Measurements from ENCODE around the gene PRR33.

PRR33 gene

DNA sequence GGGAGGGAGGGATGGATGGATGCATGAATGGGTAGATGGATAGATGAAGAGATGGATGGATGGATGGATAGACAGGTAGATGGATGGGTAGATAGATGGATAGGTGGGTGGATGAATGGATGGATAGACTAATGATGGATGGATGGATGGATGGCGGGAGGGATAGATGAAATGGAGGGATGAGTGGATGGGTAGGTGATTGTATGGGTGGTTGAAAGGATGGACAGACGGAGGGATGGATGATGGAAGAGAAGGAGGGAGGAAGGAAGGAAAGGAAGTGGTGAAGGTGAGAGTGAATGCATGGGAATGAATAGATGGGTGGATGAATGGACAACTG is 24.1 kb upstream of the PRR33 start:
- TF ChIP-seq, protein P1, sequence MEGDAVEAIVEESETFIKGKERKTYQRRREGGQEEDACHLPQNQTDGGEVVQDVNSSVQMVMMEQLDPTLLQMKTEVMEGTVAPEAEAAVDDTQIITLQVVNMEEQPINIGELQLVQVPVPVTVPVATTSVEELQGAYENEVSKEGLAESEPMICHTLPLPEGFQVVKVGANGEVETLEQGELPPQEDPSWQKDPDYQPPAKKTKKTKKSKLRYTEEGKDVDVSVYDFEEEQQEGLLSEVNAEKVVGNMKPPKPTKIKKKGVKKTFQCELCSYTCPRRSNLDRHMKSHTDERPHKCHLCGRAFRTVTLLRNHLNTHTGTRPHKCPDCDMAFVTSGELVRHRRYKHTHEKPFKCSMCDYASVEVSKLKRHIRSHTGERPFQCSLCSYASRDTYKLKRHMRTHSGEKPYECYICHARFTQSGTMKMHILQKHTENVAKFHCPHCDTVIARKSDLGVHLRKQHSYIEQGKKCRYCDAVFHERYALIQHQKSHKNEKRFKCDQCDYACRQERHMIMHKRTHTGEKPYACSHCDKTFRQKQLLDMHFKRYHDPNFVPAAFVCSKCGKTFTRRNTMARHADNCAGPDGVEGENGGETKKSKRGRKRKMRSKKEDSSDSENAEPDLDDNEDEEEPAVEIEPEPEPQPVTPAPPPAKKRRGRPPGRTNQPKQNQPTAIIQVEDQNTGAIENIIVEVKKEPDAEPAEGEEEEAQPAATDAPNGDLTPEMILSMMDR (IDR thresholded peaks at IDR 0.05; ENCODE audit: poor library complexity, severe bottlenecking): no peak
- Histone ChIP-seq H3K4me3 (ENCODE audit: severe bottlenecking) (no peak overlapping the region), H3K27me3 (ENCODE audit: insufficient read depth, poor library complexity, severe bottlenecking) (no peaks in the 10 kb centered on the region), H3K27ac (ENCODE audit: poor library complexity, severe bottlenecking) (no peak overlapping the region), H3K9me3 (ENCODE audit: severe bottlenecking) (no peaks in the 10 kb centered on the region), H3K36me3 (ENCODE audit: low read depth) (no peaks in the 10 kb centered on the region), H3K4me1 (ENCODE audit: insufficient read depth, poor library complexity, severe bottlenecking) (no peaks in the 10 kb centered on the region)
- no peak for ATAC-seq (ENCODE audit: low read depth)
- no peak for DNase-seq (ENCODE audit: low spot score)

DNA sequence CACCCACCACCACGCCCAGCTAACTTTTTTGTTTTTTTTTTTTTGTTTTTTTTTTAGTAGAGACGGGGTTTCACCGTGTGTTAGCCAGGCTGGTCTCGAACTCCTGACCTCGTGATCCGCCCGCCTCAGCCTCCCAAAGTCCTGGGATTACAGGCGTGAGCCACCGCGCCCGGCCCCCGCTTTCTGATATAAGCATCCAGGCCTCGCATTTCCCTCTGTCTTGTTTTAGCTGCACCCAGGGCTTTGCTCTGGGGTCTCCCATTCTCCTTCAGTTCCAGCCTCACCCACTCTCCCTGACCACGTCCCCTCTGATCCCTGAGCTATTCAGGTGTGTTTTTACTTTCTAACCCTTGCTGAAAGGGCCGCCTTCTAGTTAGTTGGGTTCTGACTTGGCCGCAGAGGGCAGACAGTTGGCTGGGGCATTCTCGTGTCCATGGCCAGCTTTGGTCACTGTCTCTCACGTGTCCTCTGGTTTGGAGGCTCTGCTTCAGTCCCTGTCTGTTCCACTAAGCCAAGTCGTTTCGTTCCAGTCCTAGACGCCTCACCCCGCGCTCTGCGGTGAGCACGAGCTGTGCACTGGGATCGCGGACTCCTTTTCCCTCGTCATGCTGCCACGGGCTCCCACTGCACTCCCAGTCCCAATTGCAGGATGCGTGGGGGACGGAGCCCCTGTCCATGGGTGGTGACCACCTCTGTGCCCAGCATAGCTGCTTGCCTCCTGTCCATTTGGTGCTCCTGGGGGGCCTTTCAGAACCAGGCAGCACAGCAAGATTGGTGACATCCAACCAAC is 21.8 kb upstream of the PRR33 start:
- no peak overlapping the region for H3K27ac ChIP-seq (ENCODE audit: poor library complexity, severe bottlenecking)
- ATAC-seq (ENCODE audit: low read depth): no peak
- no peak overlapping the region for H3K4me3 ChIP-seq (ENCODE audit: severe bottlenecking)
- no peaks in the 10 kb centered on the region for H3K36me3 ChIP-seq (ENCODE audit: low read depth)
- no peaks in the 10 kb centered on the region for H3K27me3 ChIP-seq (ENCODE audit: insufficient read depth, poor library complexity, severe bottlenecking)
- H3K4me1 ChIP-seq (ENCODE audit: insufficient read depth, poor library complexity, severe bottlenecking): no peaks in the 10 kb centered on the region
- no peak for DNase-seq (ENCODE audit: low spot score)
- H3K9me3 ChIP-seq (ENCODE audit: severe bottlenecking): no peaks in the 10 kb centered on the region
- TF ChIP-seq, protein P1 (IDR thresholded peaks at IDR 0.05; ENCODE audit: poor library complexity, severe bottlenecking): no peak

DNA sequence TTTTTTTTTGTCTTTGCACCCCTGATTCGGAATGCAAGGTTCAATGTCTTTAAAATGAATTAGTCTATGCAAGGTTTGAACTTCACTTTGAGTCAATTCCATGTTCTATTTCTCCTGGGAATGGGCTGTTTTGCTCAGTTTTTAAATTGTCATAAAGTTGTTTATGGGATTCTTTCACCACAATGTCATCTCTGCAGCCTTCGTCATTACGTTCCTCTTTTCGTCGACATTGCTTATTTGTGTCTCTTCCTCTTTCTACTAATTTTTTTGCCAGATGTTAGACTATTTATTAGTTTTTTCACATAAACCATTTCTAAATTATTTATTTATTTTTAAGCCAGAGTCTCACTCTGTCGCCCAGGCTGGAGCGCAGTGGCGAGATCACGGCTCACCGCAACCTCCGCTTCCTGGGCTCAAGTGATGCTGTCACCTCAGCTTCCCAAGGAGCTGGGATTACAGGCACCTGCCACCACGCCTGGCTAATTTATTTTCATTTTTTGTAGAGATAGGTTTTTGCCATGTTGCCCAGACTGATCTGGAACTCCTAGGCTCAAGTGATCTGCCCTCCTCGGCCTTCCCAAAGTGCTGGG is 20.7 kb upstream of the PRR33 start:
- ATAC-seq (ENCODE audit: low read depth): no peak
- H3K9me3 ChIP-seq (ENCODE audit: severe bottlenecking): no peaks in the 10 kb centered on the region
- H3K36me3 ChIP-seq (ENCODE audit: low read depth): no peaks in the 10 kb centered on the region
- TF ChIP-seq, protein P1 (IDR thresholded peaks at IDR 0.05; ENCODE audit: poor library complexity, severe bottlenecking): no peak
- H3K27me3 ChIP-seq (ENCODE audit: insufficient read depth, poor library complexity, severe bottlenecking): no peaks in the 10 kb centered on the region
- no peak overlapping the region for H3K4me3 ChIP-seq (ENCODE audit: severe bottlenecking)
- no peak overlapping the region for H3K27ac ChIP-seq (ENCODE audit: poor library complexity, severe bottlenecking)
- DNase-seq (ENCODE audit: low spot score): no peak
- no peaks in the 10 kb centered on the region for H3K4me1 ChIP-seq (ENCODE audit: insufficient read depth, poor library complexity, severe bottlenecking)

DNA sequence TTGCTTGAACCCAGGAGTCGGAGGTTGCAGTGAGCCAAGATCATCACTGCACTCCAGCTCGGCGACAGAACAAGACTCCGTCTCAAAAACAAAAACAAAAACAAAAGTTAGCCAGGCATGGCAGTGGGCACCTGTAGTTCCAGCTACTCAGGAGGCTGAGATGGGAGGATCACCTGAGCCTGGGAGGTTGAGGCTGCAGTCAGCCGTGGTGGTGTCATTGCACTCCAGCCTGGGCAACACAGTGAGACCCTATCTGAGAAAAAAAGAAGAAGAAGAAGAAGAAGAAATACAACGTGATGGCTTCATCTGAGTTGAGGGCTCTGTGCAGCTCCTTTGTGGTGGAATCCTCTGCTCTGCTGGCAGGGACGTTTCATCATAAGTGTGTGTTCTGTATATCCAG is 17.8 kb upstream of the PRR33 start:
- H3K4me3 ChIP-seq (ENCODE audit: severe bottlenecking): no peak overlapping the region
- DNase-seq (ENCODE audit: low spot score): no peak
- ATAC-seq (ENCODE audit: low read depth): no peak
- H3K27me3 ChIP-seq (ENCODE audit: insufficient read depth, poor library complexity, severe bottlenecking): no peaks in the 10 kb centered on the region
- H3K27ac ChIP-seq (ENCODE audit: poor library complexity, severe bottlenecking): no peak overlapping the region
- no peaks in the 10 kb centered on the region for H3K4me1 ChIP-seq (ENCODE audit: insufficient read depth, poor library complexity, severe bottlenecking)
- H3K36me3 ChIP-seq (ENCODE audit: low read depth): no peaks in the 10 kb centered on the region
- no peaks in the 10 kb centered on the region for H3K9me3 ChIP-seq (ENCODE audit: severe bottlenecking)
- TF ChIP-seq, protein P1 (IDR thresholded peaks at IDR 0.05; ENCODE audit: poor library complexity, severe bottlenecking): no peak

DNA sequence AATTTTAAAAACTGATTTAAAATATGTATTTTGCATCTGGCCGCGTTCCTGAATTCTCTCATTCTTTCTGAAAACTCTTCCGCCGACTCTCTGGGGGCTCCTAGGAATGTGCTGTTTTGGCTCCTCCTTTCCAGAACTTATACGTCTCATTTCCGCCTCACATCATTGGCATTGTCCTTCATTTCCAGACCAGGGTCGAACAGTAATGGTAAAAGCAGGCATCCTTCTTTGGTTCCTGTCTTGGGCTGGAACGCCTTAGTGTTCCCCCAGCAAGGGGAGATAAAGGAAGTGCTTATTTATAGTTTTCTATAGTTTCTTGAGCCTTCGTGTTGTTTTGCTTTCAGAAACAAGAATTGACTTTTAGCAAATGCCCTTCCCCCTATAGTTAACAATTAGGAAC is 16.9 kb upstream of the PRR33 start:
- H3K27me3 ChIP-seq (ENCODE audit: insufficient read depth, poor library complexity, severe bottlenecking): no peaks in the 10 kb centered on the region
- H3K27ac ChIP-seq (ENCODE audit: poor library complexity, severe bottlenecking): no peak overlapping the region
- TF ChIP-seq, protein P1 (IDR thresholded peaks at IDR 0.05; ENCODE audit: poor library complexity, severe bottlenecking): no peak
- ATAC-seq (ENCODE audit: low read depth) (no peak), DNase-seq (ENCODE audit: low spot score) (no peak)
- no peaks in the 10 kb centered on the region for H3K4me1 ChIP-seq (ENCODE audit: insufficient read depth, poor library complexity, severe bottlenecking)
- H3K4me3 ChIP-seq (ENCODE audit: severe bottlenecking): no peak overlapping the region
- no peaks in the 10 kb centered on the region for H3K9me3 ChIP-seq (ENCODE audit: severe bottlenecking)
- no peaks in the 10 kb centered on the region for H3K36me3 ChIP-seq (ENCODE audit: low read depth)
